ENCODE measurements around the gene EDN1. TPM values are rescaled to one million over a fixed set of nuclear protein-coding genes. Genes with fewer than 3 reads are reported as not detected.

The EDN1 gene
- total RNA-seq, 2 donors from 2014 or later: 6.5 to 11.8 TPM

DNA sequence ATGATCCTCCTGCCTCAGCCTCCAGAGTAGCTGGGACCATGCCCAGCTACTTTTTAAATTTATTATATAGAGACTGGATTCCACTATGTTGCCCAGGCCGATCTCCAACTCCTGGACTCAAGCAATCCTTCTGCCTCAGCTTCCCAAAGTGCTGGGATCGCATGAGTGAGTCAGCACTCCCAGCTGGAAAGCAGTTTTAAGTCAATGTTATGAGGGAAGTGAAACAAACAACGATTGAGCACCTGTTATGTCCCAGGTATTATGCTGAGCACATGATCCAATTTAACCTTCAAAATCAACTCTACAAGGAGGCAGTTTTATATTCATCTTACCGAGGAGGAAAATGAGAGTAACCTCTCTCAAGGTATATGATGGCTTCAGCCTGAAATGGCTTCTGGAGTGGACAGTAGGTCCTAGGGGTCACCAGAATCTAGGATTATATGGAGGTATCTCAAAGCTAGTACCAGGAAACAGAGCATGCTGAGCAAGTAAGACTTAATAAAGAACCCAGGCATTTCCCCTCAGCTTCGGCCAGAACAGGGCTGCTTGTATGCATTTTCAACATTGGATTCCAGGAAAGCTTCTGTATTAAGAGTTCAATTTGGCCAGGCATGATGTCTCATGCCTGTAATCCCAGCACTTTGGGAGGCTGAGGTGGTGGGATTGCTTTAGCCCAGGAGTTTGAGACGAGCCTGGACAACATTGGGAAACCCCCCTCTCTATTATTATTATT, 55.0 kb downstream of the EDN1 start:
- no peaks in the 10 kb centered on the region for H3K27me3 ChIP-seq (replicated peaks; ENCODE audit: insufficient read depth)
- H3K36me3 ChIP-seq: no peaks in the 10 kb centered on the region
- no peak for ATAC-seq (ENCODE audit: insufficient number of reproducible peaks, low FRiP score, low read depth)
- DNase-seq (ENCODE audit: low spot score): no peak
- H3K4me3 ChIP-seq: peak overlapping the region; percentile 59
- no peaks in the 10 kb centered on the region for H3K9me3 ChIP-seq
- H3K27ac ChIP-seq: peak overlapping the region; percentile 74 to 95
- TF ChIP-seq, protein P1, sequence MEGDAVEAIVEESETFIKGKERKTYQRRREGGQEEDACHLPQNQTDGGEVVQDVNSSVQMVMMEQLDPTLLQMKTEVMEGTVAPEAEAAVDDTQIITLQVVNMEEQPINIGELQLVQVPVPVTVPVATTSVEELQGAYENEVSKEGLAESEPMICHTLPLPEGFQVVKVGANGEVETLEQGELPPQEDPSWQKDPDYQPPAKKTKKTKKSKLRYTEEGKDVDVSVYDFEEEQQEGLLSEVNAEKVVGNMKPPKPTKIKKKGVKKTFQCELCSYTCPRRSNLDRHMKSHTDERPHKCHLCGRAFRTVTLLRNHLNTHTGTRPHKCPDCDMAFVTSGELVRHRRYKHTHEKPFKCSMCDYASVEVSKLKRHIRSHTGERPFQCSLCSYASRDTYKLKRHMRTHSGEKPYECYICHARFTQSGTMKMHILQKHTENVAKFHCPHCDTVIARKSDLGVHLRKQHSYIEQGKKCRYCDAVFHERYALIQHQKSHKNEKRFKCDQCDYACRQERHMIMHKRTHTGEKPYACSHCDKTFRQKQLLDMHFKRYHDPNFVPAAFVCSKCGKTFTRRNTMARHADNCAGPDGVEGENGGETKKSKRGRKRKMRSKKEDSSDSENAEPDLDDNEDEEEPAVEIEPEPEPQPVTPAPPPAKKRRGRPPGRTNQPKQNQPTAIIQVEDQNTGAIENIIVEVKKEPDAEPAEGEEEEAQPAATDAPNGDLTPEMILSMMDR (IDR thresholded peaks at IDR 0.05): no peak
- peaks cover 35 to 54% of the 10 kb centered on the region in 2 donors for H3K4me1 ChIP-seq (ENCODE audit: control insufficient read depth in 1 of 2, low read depth in 2 of 2)

GRCh38 chr6:12345694-12346058, 55.5 kb downstream of the EDN1 start:
- H3K36me3 ChIP-seq: no peaks in the 10 kb centered on the region
- no peaks in the 10 kb centered on the region for H3K27me3 ChIP-seq (replicated peaks; ENCODE audit: insufficient read depth)
- H3K27ac ChIP-seq: peak overlapping the region; percentile 80 to 95
- TF ChIP-seq, protein P1 (IDR thresholded peaks at IDR 0.05): no peak
- H3K9me3 ChIP-seq: no peaks in the 10 kb centered on the region
- ATAC-seq (ENCODE audit: insufficient number of reproducible peaks, low FRiP score, low read depth) (peak; percentile 73), DNase-seq (ENCODE audit: low spot score) (no peak)
- peaks cover 35 to 54% of the 10 kb centered on the region in 2 donors for H3K4me1 ChIP-seq (ENCODE audit: control insufficient read depth in 1 of 2, low read depth in 2 of 2)
- H3K4me3 ChIP-seq: peak overlapping the region; percentile 59

All from thoracic aorta (tissue), 2 donors.